Ishikawa (cell line): ENCODE measurements around the gene GADD45B.

Experiments
- CEBPB ChIP-seq: IDR thresholded peaks from 2 replicates; pipeline ENCODE4 v1.6.1; 2012
- CREB1 ChIP-seq: IDR thresholded peaks from 2 replicates; pipeline ENCODE4 v1.6.1; 2012; ENCODE audit warnings: low read depth
- EGR1 ChIP-seq: IDR thresholded peaks from 2 replicates; pipeline ENCODE4 v1.6.1; 2012
- EP300 ChIP-seq: IDR thresholded peaks from 2 replicates; pipeline ENCODE4 v1.6.1; 2012; ENCODE audit warnings: borderline replicate concordance
- FOXM1 ChIP-seq: IDR thresholded peaks from 2 replicates; pipeline ENCODE4 v1.6.1; 2012; ENCODE audit warnings: low read depth, borderline replicate concordance
- NFIC ChIP-seq: IDR thresholded peaks from 2 replicates; pipeline ENCODE4 v1.6.1; 2012
- RAD21 ChIP-seq: IDR thresholded peaks from 2 replicates; pipeline ENCODE4 v1.6.1; 2012; ENCODE audit warnings: low read depth
- TAF1 ChIP-seq: IDR thresholded peaks from 2 replicates; pipeline ENCODE4 v1.6.1; 2012; ENCODE audit warnings: low read depth, mild to moderate bottlenecking
- TCF12 ChIP-seq: IDR thresholded peaks from 2 replicates; pipeline ENCODE4 v1.6.1; 2012; ENCODE audit warnings: low read depth
- TEAD4 ChIP-seq: IDR thresholded peaks from 2 replicates; pipeline ENCODE4 v1.6.1; 2012
- YY1 ChIP-seq: IDR thresholded peaks from 2 replicates; pipeline ENCODE4 v1.6.1; 2012; ENCODE audit warnings: low read depth
- ZBTB7A ChIP-seq: IDR thresholded peaks from 2 replicates; pipeline ENCODE4 v1.6.1; 2012; ENCODE audit warnings: low read depth
- TF ChIP-seq, protein P1 (sequence below): IDR thresholded peaks from 2 replicates; pipeline ENCODE4 v1.6.1; 2012
- TF ChIP-seq, protein P2 (sequence below): IDR thresholded peaks from 2 replicates; pipeline ENCODE4 v1.6.1; 2012; ENCODE audit warnings: low read depth, mild to moderate bottlenecking
- TF ChIP-seq, protein P3 (sequence below): IDR thresholded peaks from 2 replicates; pipeline ENCODE4 v1.6.1; 2012

GADD45B gene

DNA sequence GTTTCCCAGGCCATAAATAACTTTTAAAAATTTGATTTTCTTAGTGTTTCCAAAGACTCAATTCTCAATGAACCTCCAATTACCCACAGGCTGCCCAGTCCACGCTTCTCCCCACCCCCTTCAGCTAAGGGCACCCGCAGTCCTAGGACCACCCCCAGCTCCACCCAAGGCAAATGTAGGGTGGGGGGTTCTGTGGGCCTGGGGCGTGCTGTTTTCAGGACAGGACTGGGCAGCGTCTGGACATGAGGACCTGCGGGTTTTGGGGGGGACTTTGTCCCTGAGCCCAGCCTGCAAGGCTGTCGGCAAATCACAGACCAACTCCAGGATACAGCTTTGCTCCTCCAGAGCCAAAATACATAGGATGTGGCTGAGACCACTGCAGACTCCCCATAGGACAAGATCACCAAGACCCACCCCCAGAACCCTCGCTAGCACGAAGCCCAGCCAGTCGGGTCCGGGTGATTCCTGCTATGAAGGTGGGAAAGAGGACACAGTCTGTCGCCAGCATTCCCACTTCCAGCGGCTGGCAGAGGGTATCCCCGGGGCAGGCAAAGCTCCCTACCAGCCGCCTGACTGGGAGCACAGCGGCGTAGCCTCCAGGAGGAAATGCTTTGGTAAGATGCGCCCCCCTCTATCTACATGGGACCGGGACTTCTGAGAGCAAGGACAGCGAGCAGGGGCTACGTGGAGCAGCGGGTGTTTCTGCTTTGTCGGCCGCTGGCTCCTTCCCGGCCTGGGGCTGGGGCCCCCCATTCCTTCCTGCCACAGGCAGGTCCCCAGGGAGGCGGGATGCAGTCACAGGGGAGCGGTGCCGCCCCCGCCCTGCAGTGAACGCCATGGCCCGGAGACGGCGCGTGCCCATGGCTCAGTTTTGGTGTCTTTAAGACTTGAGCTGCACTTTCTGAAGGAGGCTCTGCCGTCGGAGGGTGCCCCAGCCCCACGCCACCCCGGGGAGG, 46.9 kb upstream of the GADD45B start:
- TF ChIP-seq TCF12, result no peak
- no peak for TF ChIP-seq YY1
- TF ChIP-seq, protein P1, sequence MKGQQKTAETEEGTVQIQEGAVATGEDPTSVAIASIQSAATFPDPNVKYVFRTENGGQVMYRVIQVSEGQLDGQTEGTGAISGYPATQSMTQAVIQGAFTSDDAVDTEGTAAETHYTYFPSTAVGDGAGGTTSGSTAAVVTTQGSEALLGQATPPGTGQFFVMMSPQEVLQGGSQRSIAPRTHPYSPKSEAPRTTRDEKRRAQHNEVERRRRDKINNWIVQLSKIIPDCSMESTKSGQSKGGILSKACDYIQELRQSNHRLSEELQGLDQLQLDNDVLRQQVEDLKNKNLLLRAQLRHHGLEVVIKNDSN, result no peak
- TF ChIP-seq, protein P2, sequence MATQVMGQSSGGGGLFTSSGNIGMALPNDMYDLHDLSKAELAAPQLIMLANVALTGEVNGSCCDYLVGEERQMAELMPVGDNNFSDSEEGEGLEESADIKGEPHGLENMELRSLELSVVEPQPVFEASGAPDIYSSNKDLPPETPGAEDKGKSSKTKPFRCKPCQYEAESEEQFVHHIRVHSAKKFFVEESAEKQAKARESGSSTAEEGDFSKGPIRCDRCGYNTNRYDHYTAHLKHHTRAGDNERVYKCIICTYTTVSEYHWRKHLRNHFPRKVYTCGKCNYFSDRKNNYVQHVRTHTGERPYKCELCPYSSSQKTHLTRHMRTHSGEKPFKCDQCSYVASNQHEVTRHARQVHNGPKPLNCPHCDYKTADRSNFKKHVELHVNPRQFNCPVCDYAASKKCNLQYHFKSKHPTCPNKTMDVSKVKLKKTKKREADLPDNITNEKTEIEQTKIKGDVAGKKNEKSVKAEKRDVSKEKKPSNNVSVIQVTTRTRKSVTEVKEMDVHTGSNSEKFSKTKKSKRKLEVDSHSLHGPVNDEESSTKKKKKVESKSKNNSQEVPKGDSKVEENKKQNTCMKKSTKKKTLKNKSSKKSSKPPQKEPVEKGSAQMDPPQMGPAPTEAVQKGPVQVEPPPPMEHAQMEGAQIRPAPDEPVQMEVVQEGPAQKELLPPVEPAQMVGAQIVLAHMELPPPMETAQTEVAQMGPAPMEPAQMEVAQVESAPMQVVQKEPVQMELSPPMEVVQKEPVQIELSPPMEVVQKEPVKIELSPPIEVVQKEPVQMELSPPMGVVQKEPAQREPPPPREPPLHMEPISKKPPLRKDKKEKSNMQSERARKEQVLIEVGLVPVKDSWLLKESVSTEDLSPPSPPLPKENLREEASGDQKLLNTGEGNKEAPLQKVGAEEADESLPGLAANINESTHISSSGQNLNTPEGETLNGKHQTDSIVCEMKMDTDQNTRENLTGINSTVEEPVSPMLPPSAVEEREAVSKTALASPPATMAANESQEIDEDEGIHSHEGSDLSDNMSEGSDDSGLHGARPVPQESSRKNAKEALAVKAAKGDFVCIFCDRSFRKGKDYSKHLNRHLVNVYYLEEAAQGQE, result no peak
- TF ChIP-seq RAD21, result no peak
- no peak for TF ChIP-seq EP300
- TF ChIP-seq ZBTB7A, result no peak
- TF ChIP-seq NFIC, result no peak
- TF ChIP-seq FOXM1, result no peak
- no peak for TF ChIP-seq CEBPB
- no peak for TF ChIP-seq EGR1
- no peak for TF ChIP-seq CREB1
- TF ChIP-seq TEAD4, result no peak

DNA sequence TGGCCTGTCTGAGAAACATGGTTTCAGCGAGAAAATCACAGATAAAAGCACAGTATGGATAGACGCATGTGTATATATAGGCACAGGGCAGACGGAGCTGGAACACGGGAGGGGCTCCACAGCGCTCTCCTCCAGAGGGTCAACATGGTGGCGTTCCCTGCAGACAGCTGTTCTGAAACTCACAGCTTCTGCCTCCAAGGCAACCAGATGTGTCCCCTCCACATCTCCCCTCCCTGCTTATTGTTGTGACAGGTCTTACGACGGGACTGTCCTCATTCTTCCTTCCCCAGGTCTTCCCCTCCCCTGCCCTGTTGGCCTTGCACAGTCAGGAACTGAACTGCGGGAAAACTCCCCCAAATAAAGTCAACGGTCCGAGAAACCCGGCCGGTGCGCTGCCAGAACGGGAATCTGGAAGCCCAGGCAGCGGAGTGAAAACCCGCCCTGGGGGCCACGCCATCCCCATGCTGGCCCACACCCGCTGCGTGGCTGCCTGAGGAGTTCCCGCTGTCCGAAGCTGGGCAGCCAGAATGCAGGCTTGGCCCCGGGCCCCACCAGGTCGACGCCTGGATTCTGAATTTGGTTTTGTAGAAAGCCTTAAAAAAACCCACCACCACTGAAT, 45.9 kb upstream of the GADD45B start:
- TF ChIP-seq TEAD4, result no peak
- TF ChIP-seq TCF12, result no peak
- TF ChIP-seq CEBPB, result no peak
- no peak for TF ChIP-seq FOXM1
- no peak for TF ChIP-seq CREB1
- TF ChIP-seq, protein P2, result no peak
- TF ChIP-seq EP300, result no peak
- TF ChIP-seq, protein P3, sequence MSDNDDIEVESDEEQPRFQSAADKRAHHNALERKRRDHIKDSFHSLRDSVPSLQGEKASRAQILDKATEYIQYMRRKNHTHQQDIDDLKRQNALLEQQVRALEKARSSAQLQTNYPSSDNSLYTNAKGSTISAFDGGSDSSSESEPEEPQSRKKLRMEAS, result no peak
- TF ChIP-seq RAD21, result no peak
- TF ChIP-seq TAF1, result no peak
- no peak for TF ChIP-seq ZBTB7A
- no peak for TF ChIP-seq YY1
- no peak for TF ChIP-seq NFIC
- TF ChIP-seq, protein P1, result no peak
- TF ChIP-seq EGR1, result no peak

DNA sequence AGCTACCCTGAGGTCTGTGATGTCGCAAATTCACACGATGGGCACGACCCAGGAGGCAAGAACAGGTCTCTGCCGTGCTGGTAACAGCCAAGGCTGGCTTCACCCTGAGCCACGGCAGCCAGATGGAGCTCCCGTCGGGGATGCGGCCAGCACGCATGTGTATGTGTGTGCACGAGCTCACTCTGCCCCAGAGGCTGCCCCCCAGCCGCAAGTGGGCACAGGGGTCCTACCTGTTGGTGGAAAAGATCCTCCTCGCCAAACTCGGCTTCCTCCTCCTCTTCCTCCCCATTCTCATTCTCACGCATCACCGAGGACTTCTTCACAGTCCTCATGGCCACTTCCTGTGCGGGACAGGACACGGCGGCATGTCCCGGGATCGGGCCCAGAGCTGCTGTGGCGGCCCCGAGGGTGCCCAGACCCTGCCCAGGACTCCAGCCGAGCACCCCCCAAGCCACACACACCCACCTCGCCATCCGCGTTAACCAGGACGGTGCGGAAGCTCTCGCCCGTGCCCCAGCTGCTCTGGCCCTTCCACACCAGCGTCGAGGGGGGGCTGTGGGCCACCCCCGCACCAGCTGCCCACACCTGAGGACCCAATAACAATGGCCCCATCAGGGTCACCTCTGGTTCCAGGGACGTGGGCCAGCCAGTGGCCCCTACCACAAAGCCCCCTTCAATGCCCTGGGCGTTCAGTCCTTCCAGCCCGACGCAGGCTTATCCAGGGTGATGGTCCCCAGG, 44.4 kb upstream of the GADD45B start:
- TF ChIP-seq, protein P2, result no peak
- TF ChIP-seq EP300, result no peak
- TF ChIP-seq RAD21, result no peak
- TF ChIP-seq CREB1, result no peak
- TF ChIP-seq TEAD4, result no peak
- no peak for TF ChIP-seq TAF1
- no peak for TF ChIP-seq NFIC
- TF ChIP-seq, protein P1, result no peak
- TF ChIP-seq YY1, result no peak
- TF ChIP-seq CEBPB, result no peak
- TF ChIP-seq EGR1, result no peak
